Spleen (tissue), 11 donors: Measurements from ENCODE around the gene RNPEPL1. TPM values are rescaled to one million over a fixed set of nuclear protein-coding genes. Genes with fewer than 3 reads are reported as not detected.

Experiments used
- DNase-seq: peaks from one replicate; pipeline ENCODE4 v3.0.0-alpha.2; 2020
- H3K27ac ChIP-seq, 8 donors: fragments of 200-600 bp; sonication (generic) in 7 of 8; 1 replicate in 4 of 8; 2 replicates in 4 of 8; pipeline versions ENCODE4 v1.5.0 to v1.8.0; 2016 to 2021; ENCODE audit warnings: inconsistent platforms in 4 of 8, mild to moderate bottlenecking in 4 of 8, moderate library complexity in 1 of 8
- H3K27me3 ChIP-seq, 7 donors: fragments of 200-600 bp; sonication (generic) in 6 of 7; replicated peaks in 1 of 7; 1 replicate in 4 of 7; 2 replicates in 3 of 7; pipeline versions ENCODE4 v1.5.0 to v1.8.0; 2016 to 2021; ENCODE audit warnings: inconsistent platforms in 3 of 7, mild to moderate bottlenecking in 1 of 7
- H3K36me3 ChIP-seq, 6 donors: fragments of 200-600 bp; sonication (generic) in 5 of 6; 1 replicate in 4 of 6; 2 replicates in 2 of 6; pipeline versions ENCODE4 v1.5.0 to v1.8.0; 2016 to 2021; ENCODE audit warnings: inconsistent platforms in 2 of 6
- H3K4me1 ChIP-seq, 6 donors: fragments of 200-600 bp; sonication (generic) in 5 of 6; 1 replicate in 3 of 6; 2 replicates in 3 of 6; pipeline versions ENCODE4 v1.5.0 to v1.8.0; 2016 to 2021; ENCODE audit warnings: inconsistent platforms in 3 of 6
- H3K4me3 ChIP-seq, 8 donors: fragments of 200-600 bp; sonication (generic) in 7 of 8; 1 replicate in 4 of 8; 2 replicates in 4 of 8; pipeline versions ENCODE4 v1.5.0 to v1.8.0; 2016 to 2021; ENCODE audit warnings: inconsistent platforms in 4 of 8, mild to moderate bottlenecking in 4 of 8, moderate library complexity in 2 of 8
- H3K9me3 ChIP-seq, 8 donors: fragments of 200-600 bp; sonication (generic) in 7 of 8; 1 replicate in 4 of 8; 2 replicates in 4 of 8; pipeline versions ENCODE4 v1.5.0 to v1.8.0; 2016 to 2021; ENCODE audit warnings: inconsistent platforms in 4 of 8
- POLR2A ChIP-seq, 3 donors: fragments of 450-650 bp; IDR thresholded peaks; one replicate each; pipeline ENCODE4 v1.5.1; 2017; ENCODE audit warnings: antibody characterized with exemption in 3 of 3, mild to moderate bottlenecking in 1 of 3
- POLR2AphosphoS5 ChIP-seq, 3 donors: sonication (generic); formaldehyde crosslinking; IDR thresholded peaks; one replicate each; pipeline ENCODE4 v1.5.1; 2017; ENCODE audit warnings: antibody characterized with exemption in 3 of 3
- WGBS, 5 donors: extraction: QIAGEN DNeasy Blood & Tissue Kit in 3 of 5; methylation state at CpG; one replicate each; pipeline versions ENCODE4 v1.1.5 to v1.1.7; 2013 to 2018; 5-methylcytosine and 5-hydroxymethylcytosine counted together
- intact Hi-C: fragments of 100-400 bp; cut with DNase I; formaldehyde crosslinking; loops from one replicate; pipeline ENCODE4 v1.15.0; 2023; ENCODE audit warnings: low total_unique reads
- polyA plus RNA-seq, 3 donors: library from polyadenylated mRNA; stranded (reverse); fragments of 200-250 nt; gene quantifications; one replicate each; pipeline ENCODE4 v1.2.1, GENCODE V29; 2013
- total RNA-seq, 7 donors: library from RNA; depleted of rRNA in 3 of 7; stranded (reverse); fragments of >200 nt in 3 of 7; fragmentation: NEBNext Ultra II Directional in 4 of 7; extraction: Animal tissue kit (Norgen Biotek cat#: 25700) in 4 of 7; gene quantifications; one replicate each; pipeline versions ENCODE4 v1.1.0 to v1.2.1, GENCODE V29; 2016 to 2021
- TF ChIP-seq, protein P1 (sequence below), 11 experiments: fragments of 200-600 bp in 7 of 11; fragments of 450-650 bp in 4 of 11; sonication (generic) in 4 of 11; IDR thresholded peaks in 8 of 11; conservative IDR thresholded peaks in 3 of 11; 1 replicate in 7 of 11; 2 replicates in 4 of 11; pipeline versions ENCODE4 v1.4.0 to v1.8.0; 2016 to 2021; ENCODE audit warnings: antibody characterized with exemption in 11 of 11, inconsistent platforms in 4 of 11, mild to moderate bottlenecking in 1 of 11
- donor health status: healthy with polysubstance abuse.
- donor health status: DM: no; HTN: no; CAD: no; lungs with moderate emphysema.
- donor health status: DM: no; HTN: no; CAD: no.
- donor health status: Bipolar disorder and iron deficiency.
- donor health status: healthy.
- donor health status: DM: no; HTN: no; CAD: no.
- donor health status: DM: yes; HTN: yes; CAD: no.

Gene RNPEPL1
- total and polyA plus RNA-seq, 10 donors, result 57.2 to 165 (median 87.4) TPM

DNA sequence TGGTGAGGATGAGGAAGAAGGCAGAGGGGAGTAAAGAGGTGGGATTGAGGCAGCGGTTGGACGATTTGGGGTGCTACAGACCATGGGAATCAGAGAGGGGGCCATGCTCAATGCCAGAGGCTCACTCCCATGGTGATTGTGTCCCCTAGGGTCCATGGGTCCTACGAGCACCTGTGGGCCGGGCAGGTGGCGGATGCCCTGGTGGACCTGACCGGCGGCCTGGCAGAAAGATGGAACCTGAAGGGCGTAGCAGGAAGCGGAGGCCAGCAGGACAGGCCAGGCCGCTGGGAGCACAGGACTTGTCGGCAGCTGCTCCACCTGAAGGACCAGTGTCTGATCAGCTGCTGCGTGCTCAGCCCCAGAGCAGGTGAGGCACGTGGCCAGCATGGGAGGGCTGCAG lies 23.5 kb downstream of the RNPEPL1 start:
- Histone ChIP-seq H3K27me3 (no peaks in the 10 kb centered on the region), H3K9me3 (no peaks in the 10 kb centered on the region), H3K36me3 (peaks cover 0 to 78% (median 68%) of the 10 kb centered on the region in 6 donors), H3K4me1 (peaks cover 13 to 50% (median 35%) of the 10 kb centered on the region in 6 donors), H3K27ac (no peak overlapping the region), H3K4me3 (no peak overlapping the region)
- 94 to 98% (median 96%) methylated on average over 9 to 13 of the region's 13 CpGs for WGBS, 5 donors
- intact Hi-C loops, result no loop called here
- TF ChIP-seq, protein P1, sequence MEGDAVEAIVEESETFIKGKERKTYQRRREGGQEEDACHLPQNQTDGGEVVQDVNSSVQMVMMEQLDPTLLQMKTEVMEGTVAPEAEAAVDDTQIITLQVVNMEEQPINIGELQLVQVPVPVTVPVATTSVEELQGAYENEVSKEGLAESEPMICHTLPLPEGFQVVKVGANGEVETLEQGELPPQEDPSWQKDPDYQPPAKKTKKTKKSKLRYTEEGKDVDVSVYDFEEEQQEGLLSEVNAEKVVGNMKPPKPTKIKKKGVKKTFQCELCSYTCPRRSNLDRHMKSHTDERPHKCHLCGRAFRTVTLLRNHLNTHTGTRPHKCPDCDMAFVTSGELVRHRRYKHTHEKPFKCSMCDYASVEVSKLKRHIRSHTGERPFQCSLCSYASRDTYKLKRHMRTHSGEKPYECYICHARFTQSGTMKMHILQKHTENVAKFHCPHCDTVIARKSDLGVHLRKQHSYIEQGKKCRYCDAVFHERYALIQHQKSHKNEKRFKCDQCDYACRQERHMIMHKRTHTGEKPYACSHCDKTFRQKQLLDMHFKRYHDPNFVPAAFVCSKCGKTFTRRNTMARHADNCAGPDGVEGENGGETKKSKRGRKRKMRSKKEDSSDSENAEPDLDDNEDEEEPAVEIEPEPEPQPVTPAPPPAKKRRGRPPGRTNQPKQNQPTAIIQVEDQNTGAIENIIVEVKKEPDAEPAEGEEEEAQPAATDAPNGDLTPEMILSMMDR (IDR thresholded peaks at IDR 0.05 in 8 of 11, conservative IDR thresholded peaks at IDR 0.05 in 3 of 11), result no peak
- TF ChIP-seq POLR2AphosphoS5 (IDR thresholded peaks at IDR 0.05), result peak in 1 of 3 donors; percentile 19
- peak; percentile 70 for DNase-seq

DNA sequence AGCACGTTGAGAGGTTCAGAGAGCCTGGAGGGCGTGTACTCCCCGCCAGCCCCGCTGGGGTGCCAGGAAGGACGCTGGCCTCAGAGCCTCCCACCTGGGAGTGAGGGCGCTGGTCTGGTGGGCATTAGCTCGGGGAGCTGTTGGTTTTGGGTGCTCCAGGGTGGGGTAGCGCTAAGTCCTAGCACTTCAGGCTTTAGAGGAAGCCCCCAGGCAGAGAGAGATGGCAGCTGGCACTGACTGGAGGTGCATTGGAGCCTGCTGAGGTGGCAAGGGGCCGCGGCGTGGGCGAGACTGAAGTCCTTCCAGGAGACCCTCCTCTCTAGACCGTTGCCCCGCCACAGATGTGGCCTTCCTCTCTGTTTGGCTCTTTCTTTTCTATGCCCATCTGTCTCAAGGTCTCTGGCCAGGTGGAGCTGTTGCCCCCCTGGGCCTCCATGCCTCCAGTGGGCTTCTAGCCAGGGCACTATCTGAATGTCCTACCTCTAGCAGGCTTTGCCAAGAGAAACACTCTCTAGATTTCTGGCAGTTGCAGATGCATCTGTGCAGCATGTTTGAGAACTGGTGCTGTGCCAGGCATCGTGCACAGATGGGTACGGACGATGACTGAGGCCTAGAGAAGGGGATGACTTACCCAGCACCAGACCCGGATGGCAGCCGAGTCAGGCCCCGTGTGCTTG lies 24.9 kb downstream of the RNPEPL1 start:
- Histone ChIP-seq H3K9me3 (no peaks in the 10 kb centered on the region), H3K27me3 (no peaks in the 10 kb centered on the region), H3K27ac (no peak overlapping the region), H3K4me1 (peaks cover 3 to 37% (median 23%) of the 10 kb centered on the region in 6 donors), H3K4me3 (no peak overlapping the region), H3K36me3 (peaks cover 0 to 91% (median 82%) of the 10 kb centered on the region in 6 donors)
- intact Hi-C loops, result no loop called here
- TF ChIP-seq POLR2A (IDR thresholded peaks at IDR 0.05) (no peak), POLR2AphosphoS5 (IDR thresholded peaks at IDR 0.05) (no peak)
- TF ChIP-seq, protein P1 (IDR thresholded peaks at IDR 0.05 in 8 of 11, conservative IDR thresholded peaks at IDR 0.05 in 3 of 11), result no peak
- DNase-seq, result peak; percentile 63
- WGBS, 5 donors, result 88 to 96% (median 94%) methylated on average over 14 to 20 of the region's 20 CpGs

DNA sequence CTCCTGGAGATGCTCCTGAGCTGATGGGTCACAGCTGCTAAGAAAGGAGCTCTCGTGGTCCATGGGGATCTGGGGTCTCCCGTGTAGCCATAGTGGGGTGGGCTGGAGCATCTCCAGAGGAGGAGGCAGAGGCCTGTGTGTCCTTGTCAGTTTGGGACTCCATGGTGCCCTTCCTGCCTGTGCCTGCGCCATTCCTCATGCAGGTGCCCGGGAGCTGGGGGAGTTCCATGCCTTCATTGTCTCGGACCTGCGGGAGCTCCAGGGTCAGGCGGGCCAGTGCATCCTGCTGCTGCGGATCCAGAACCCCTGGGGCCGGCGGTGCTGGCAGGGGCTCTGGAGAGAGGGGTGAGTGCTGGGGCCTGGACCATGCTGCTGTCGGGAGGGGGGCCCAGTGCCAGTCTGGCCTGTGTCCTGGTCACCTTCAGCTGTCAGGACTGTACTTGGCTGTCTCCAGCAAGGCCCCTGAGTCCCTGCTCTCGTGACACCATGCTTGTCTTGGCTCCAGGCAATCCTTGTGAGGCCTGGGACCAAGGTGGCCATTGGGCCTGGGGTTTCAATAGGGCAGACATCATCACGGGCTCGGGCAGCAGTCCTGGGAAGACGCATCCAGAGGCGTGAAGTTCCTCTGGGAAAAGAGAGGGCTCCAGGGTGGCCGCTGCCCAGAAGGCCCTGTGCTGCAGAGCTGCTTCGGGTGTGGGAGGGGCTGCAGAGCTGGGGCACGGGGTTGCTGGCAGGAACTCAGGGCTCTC lies 25.6 kb downstream of the RNPEPL1 start:
- peaks cover 0 to 30% (median 15%) of the 10 kb centered on the region in 6 donors for H3K4me1 ChIP-seq
- H3K27me3 ChIP-seq, result no peaks in the 10 kb centered on the region
- no peak for TF ChIP-seq POLR2A (IDR thresholded peaks at IDR 0.05)
- TF ChIP-seq, protein P1 (IDR thresholded peaks at IDR 0.05 in 8 of 11, conservative IDR thresholded peaks at IDR 0.05 in 3 of 11), result no peak
- no peak for TF ChIP-seq POLR2AphosphoS5 (IDR thresholded peaks at IDR 0.05)
- H3K27ac ChIP-seq, result no peak overlapping the region
- WGBS, 5 donors, result 87 to 95% (median 93%) methylated on average over 3 to 19 of the region's 19 CpGs
- intact Hi-C loops, result no loop called here
- H3K9me3 ChIP-seq, result no peaks in the 10 kb centered on the region
- no peak overlapping the region for H3K4me3 ChIP-seq
- peak; percentile 64 for DNase-seq
- peaks cover 0 to 99% (median 89%) of the 10 kb centered on the region in 6 donors for H3K36me3 ChIP-seq
